ENCODE data around the gene DSCAML1.

The DSCAML1 gene

DNA sequence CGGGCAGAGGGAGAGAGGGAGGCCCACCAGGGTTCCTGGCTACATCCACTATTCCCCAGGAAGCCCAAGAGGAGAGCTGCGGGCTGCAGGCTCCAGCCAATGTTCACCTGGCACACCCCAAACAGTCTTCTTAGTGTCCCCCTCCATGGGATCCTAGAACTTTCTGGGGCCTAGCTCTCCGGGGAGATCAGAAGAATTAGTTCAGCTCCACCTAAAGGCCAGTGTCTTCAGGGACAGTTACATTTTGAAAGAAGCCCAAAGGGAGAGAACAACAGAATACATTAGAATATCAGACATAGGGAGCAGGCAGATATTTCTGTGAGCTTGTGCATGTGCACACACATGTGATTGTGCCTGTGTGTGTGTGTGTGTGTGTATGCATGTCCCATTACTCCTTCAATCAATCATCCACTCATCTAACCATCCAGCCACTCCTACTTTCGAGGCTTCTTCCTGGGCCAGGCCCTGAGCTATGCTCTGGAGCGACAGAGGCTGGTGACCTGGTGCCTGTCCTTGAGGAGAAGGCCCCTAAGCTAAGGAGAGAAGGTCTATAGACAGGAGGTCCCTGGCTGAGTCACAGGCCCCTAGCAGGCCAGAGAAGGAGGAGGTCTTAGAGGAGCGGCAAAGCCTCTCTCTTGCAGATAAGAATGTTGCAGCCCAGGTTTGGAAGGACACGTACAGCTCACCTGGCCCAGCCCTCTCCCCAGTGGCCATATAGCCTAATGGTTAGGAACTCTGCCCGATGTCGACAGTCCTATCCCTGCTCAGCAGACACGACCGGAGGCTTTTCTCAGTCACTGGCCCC, 165.5 kb downstream of the DSCAML1 start:
- no peak for ATAC-seq
- no peaks in the 10 kb centered on the region for H3K27me3 Mint-ChIP-seq
- no peak for DNase-seq

DNA sequence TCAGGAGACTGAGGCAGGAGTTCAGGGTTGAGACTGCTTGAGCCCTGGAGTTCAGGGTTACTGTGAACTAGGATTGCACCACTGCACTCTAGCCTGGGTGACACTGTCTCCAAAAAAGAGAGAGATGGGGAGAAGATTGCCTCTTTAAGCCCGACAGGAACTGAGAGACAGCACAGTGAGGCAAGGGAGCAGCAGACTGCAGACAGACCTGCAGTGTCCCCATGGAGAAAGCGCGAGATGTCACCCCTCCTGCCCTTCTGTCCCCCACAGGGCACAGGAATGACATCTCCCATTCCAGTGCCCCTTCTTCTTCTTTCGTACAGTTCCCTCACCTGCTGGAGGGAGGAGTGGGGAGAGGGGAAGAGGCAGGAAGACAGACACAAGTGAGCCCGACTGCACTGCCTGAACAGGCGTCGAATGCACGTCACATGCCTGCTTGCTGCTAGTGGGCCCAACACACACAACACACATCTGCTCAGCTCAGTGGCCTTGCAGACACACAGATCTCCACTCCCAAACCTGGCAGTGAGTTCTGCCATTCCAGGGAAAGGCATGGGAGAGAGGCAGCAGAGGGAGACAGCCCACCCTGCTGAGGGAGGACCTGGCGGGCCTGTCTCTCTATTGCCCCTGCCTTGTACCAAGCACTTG, 167.0 kb downstream of the DSCAML1 start:
- Mint-ChIP-seq H3K9me3 (no peaks in the 10 kb centered on the region), H3K36me3 (ENCODE audit: low read depth) (no peaks in the 10 kb centered on the region), H3K27ac (no peak overlapping the region)

More for the DNA sequence above, 165.5 kb downstream of the DSCAML1 start:
- Mint-ChIP-seq H3K36me3 (ENCODE audit: low read depth) (no peaks in the 10 kb centered on the region), H3K9me3 (no peaks in the 10 kb centered on the region), H3K27ac (no peak overlapping the region), H3K4me1 (no peaks in the 10 kb centered on the region), H3K4me3 (no peak overlapping the region)

DNA sequence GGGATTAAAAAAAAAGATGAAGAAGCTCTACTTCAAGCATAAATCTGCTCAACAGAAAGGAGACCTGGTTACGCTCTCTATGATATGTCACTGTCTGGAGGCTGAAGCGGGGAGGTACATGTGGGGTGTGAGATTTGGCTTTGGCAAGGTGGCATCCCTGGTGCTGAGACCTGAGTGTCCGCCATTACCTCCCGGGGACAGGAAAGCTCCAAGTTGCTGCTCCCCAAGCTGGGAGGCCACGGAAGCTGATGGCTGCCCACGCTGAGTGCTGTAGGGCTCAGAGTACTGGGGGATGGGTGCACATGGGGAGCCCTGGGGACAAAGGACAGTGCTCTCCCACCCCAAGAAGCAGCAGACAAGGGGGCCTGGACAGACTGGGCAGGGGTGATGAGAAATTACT, 167.9 kb downstream of the DSCAML1 start:
- Mint-ChIP-seq H3K4me1 (no peaks in the 10 kb centered on the region), H3K9me3 (no peaks in the 10 kb centered on the region), H3K36me3 (ENCODE audit: low read depth) (no peaks in the 10 kb centered on the region), H3K4me3 (no peak overlapping the region), H3K27ac (no peak overlapping the region), H3K27me3 (no peaks in the 10 kb centered on the region)
- DNase-seq: no peak
- no peak for ATAC-seq

More for the DNA sequence above, 167.0 kb downstream of the DSCAML1 start:
- Mint-ChIP-seq H3K4me3 (no peak overlapping the region), H3K4me1 (no peaks in the 10 kb centered on the region), H3K27me3 (no peaks in the 10 kb centered on the region)
- no peak for DNase-seq
- no peak for ATAC-seq

DNA sequence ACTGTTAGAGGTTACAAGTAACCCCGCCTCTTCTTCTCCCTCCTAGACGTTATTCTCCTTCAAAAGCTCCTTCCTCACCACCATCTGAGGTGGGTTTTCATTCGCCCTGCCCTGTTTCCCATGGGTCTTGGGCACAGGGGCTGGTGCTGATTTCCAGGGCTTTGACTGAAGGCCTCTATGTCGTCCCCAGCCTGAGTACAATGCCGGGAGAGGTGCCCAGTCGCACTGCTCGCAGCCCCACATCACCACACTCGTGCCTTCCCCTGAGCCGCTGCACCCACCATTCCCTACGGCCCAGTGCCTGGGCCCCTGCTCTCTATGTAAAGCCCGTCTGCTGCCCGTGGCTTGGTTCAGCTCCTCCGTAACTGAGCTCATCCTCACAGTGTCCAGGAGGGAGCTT, 169.8 kb downstream of the DSCAML1 start:
- DNase-seq (no peak), ATAC-seq (no peak)
- no peaks in the 10 kb centered on the region for H3K4me1 Mint-ChIP-seq
- no peaks in the 10 kb centered on the region for H3K27me3 Mint-ChIP-seq
- no peaks in the 10 kb centered on the region for H3K9me3 Mint-ChIP-seq
- no peak overlapping the region for H3K27ac Mint-ChIP-seq
- no peaks in the 10 kb centered on the region for H3K36me3 Mint-ChIP-seq (ENCODE audit: low read depth)
- H3K4me3 Mint-ChIP-seq: no peak overlapping the region

DNA sequence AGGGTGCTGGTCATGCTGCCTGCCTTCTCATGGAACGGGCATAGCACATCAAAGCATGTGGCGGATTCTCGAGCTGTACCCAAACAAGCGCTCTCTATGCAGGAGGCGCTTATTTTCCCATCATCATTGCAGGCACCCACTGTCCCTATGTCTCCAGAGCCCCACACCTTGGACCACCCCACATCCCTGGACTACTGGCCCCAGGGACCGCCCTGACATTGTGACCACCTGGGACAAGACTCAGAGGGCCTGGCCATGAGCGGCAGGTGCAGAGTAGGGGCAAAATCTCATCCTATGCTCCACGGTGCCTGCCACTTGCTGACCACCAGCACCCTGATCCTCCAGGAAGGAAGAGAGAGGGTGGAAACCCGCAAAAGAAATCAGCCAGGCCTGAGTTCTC, 170.4 kb downstream of the DSCAML1 start:
- no peaks in the 10 kb centered on the region for H3K27me3 Mint-ChIP-seq
- H3K9me3 Mint-ChIP-seq: peaks cover 5% of the 10 kb centered on the region
- no peak overlapping the region for H3K4me3 Mint-ChIP-seq
- ATAC-seq: no peak
- H3K4me1 Mint-ChIP-seq: no peaks in the 10 kb centered on the region
- no peak for DNase-seq
- no peaks in the 10 kb centered on the region for H3K36me3 Mint-ChIP-seq (ENCODE audit: low read depth)
- H3K27ac Mint-ChIP-seq: no peak overlapping the region

DNA sequence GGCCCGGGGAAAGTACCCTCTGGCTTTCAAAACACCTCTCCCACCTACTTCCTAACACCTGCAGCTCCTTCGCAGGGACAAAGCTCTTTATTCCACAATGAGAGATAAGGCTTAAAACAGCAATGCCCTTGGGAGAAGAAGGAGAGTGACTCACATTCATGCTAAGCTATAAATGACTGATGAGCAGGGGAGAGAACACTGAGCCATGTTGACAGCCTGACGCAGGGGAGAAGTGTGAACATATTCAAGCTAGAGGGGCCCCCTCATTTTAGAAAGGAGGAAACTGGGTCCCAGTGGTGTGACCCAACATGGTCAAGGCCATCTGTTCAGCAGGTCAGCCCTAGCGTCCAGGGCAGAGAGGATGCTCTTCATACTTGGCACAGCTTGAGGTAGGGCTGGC, 171.8 kb downstream of the DSCAML1 start:
- Mint-ChIP-seq H3K27ac (no peak overlapping the region), H3K9me3 (peaks cover 10% of the 10 kb centered on the region), H3K4me3 (no peak overlapping the region), H3K27me3 (no peaks in the 10 kb centered on the region), H3K4me1 (no peaks in the 10 kb centered on the region), H3K36me3 (ENCODE audit: low read depth) (no peaks in the 10 kb centered on the region)
- ATAC-seq (no peak), DNase-seq (no peak)

DNA sequence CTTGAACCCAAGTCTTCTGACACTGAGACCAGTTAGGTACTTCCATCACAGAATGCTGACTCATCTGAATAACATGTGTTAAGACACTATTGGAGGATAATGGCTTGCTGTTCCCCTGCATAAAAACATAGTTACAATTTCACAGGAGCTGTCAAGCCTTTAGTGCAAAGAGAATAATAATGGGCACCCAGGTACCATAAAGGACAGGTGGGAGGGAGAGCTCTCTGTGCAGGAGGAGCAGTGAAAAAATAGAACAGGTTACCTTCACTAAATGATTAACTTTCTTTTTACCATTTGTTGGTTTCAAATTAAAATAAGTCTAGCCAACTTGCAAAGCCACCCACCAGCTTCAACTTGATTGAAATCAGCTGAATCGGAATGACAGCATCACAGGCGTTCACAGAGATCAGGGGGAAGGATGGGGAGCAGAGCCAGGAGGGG, 173.2 kb downstream of the DSCAML1 start:
- H3K27me3 Mint-ChIP-seq: no peaks in the 10 kb centered on the region

DNA sequence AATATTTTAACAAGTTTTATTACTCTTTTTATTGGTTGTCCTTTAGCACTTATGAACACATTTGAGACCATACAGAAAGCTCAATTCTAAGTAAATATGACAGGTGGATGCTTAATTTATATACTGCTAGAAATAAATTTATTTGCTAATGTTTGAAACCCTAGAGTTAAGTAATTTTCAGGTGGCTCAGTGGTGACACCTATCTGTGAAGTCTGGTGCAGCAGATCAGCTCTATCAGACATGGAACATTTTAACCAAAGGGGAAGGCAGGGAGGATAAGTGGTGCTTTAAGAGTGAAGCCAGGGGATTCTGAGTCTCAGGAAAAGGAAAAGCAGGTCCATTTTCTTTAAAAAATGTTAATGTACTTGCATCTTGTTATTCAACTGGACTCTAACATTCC, 175.8 kb downstream of the DSCAML1 start:
- DNase-seq: peak; percentile 10
- peaks cover 1% of the 10 kb centered on the region for H3K4me1 Mint-ChIP-seq
- H3K4me3 Mint-ChIP-seq: no peak overlapping the region
- ATAC-seq: no peak
- no peaks in the 10 kb centered on the region for H3K36me3 Mint-ChIP-seq (ENCODE audit: low read depth)
- no peak overlapping the region for H3K27ac Mint-ChIP-seq
- peaks cover 10% of the 10 kb centered on the region for H3K9me3 Mint-ChIP-seq
- H3K27me3 Mint-ChIP-seq: no peaks in the 10 kb centered on the region

More for the DNA sequence above, 173.2 kb downstream of the DSCAML1 start:
- H3K27ac Mint-ChIP-seq: no peak overlapping the region
- no peak for ATAC-seq
- peaks cover 10% of the 10 kb centered on the region for H3K9me3 Mint-ChIP-seq
- no peaks in the 10 kb centered on the region for H3K36me3 Mint-ChIP-seq (ENCODE audit: low read depth)
- no peak overlapping the region for H3K4me3 Mint-ChIP-seq
- no peaks in the 10 kb centered on the region for H3K4me1 Mint-ChIP-seq
- no peak for DNase-seq

DNA sequence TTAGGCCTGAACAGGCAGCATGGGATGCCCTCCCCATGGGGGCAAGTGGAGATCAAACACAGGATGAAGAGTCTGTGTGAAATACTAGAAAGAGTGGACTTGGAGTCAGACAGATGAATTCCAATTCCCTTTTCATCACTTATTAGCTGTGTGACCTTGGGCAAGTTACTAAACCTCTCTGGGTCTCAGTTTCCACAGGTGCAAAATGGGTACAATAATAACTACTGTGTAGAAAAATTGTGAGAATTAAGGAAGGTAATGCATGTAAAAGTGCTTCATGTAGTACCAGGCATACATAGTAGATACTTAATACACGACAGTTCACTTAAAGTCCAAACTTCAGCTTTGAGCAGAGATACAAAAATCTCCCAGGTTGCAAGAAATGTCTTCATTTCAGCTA, 176.4 kb downstream of the DSCAML1 start:
- ATAC-seq: no peak

DNA sequence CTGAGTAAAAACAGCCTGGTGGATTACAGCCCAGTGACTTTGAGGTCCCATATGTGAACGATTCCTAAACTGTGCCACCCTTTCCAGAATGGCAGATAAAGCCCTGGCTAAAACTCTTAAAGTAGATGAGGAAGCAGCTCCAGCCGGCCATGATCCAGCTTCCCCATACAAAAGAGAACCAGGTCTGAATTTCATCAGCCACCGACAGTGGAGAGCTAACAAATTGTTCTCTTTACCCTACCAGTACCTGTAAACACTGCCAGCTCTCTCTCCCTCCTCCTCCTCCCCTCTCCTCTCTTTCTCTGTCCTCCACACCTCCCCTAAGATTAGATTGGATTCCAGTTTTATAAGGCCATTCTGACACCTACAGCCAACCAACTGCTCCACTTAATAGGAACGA, 176.9 kb downstream of the DSCAML1 start:
- Mint-ChIP-seq H3K27me3 (no peaks in the 10 kb centered on the region), H3K27ac (no peak overlapping the region), H3K4me3 (no peak overlapping the region), H3K4me1 (peaks cover 1% of the 10 kb centered on the region), H3K9me3 (peaks cover 10% of the 10 kb centered on the region), H3K36me3 (ENCODE audit: low read depth) (no peaks in the 10 kb centered on the region)
- DNase-seq (no peak), ATAC-seq (no peak)

More for the DNA sequence above, 176.4 kb downstream of the DSCAML1 start:
- no peaks in the 10 kb centered on the region for H3K36me3 Mint-ChIP-seq (ENCODE audit: low read depth)
- H3K27ac Mint-ChIP-seq: no peak overlapping the region
- no peaks in the 10 kb centered on the region for H3K27me3 Mint-ChIP-seq
- H3K4me3 Mint-ChIP-seq: no peak overlapping the region
- DNase-seq: no peak
- peaks cover 10% of the 10 kb centered on the region for H3K9me3 Mint-ChIP-seq
- H3K4me1 Mint-ChIP-seq: peaks cover 1% of the 10 kb centered on the region

DNA sequence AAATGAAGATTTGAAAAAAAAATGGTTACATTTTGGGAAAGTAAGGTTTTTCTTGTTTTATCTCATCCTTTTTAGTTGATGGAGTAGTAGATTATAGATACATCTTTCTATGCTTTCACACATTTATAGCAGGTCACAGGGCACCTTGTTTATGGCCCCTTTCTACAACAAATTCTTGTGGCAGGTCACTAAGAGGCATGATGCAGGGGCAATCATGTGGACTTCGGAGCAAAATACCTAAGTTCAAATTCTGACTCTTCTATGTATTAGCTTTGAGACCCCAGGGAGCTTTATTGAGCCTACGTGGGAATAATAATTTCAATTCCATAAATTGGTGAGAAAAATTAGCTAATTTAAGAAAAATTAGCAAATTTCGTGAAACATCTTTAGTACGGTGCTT, 177.4 kb downstream of the DSCAML1 start:
- Mint-ChIP-seq H3K27me3 (no peaks in the 10 kb centered on the region), H3K4me3 (no peak overlapping the region), H3K4me1 (peaks cover 1% of the 10 kb centered on the region), H3K9me3 (peaks cover 10% of the 10 kb centered on the region), H3K36me3 (ENCODE audit: low read depth) (no peaks in the 10 kb centered on the region), H3K27ac (no peak overlapping the region)
- no peak for DNase-seq
- no peak for ATAC-seq

DNA sequence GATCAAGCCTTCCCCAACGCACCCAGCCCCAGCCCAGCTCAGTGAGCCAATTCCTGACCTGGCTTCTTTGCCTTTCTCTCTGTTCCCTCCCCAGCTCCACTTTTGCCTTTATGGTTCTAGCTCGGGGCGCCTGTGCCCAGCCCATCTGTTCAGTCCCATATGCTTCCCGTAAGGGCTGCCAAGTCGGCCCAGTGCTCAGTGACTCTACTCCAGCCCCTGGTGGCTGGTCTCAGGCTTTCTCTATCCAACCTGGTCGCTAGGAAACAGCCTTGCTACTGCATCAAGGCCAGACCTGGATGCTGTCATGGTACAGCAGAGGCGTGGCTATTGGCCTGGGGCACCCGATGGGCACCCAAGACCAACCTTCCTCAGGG, 178.0 kb downstream of the DSCAML1 start:
- no peak for ATAC-seq
- Mint-ChIP-seq H3K36me3 (ENCODE audit: low read depth) (no peaks in the 10 kb centered on the region), H3K27me3 (no peaks in the 10 kb centered on the region), H3K27ac (no peak overlapping the region), H3K9me3 (peaks cover 10% of the 10 kb centered on the region), H3K4me1 (peaks cover 1% of the 10 kb centered on the region), H3K4me3 (no peak overlapping the region)
- DNase-seq: no peak

DNA sequence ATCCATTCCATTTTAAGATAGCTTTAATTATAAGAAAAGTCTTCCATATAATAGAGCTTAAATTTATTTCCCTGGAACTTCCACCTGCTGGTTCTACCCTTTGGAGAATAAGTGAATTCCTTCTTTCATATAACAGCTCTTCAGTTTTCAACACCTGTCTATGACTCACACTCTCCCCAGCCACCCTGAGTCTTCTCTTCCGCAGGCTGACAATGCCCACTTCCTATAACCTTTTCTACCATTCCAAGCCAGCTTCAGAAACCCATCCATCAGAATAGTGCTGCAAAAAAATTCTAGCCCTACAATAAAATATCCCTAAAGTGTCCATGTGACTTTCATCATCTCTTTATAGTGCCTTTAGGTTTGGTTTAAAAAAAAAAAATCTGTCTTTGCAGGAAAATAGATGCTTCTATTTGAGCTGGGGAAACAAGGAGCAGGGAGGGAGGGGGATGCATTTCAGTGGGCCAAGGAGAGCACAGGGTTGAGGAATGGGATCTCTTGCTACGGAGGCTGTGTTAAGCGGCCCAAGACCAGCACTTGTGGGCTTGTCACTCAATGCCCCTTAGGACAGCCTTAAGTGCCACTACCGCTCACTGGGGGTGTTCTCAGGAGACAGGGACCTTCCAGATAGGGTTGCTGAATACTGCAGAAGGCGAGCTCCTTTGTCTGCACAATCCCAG, 178.6 kb downstream of the DSCAML1 start:
- no peaks in the 10 kb centered on the region for H3K27me3 Mint-ChIP-seq
- no peaks in the 10 kb centered on the region for H3K36me3 Mint-ChIP-seq (ENCODE audit: low read depth)
- H3K4me1 Mint-ChIP-seq: peaks cover 1% of the 10 kb centered on the region
- H3K4me3 Mint-ChIP-seq: no peak overlapping the region
- peaks cover 10% of the 10 kb centered on the region for H3K9me3 Mint-ChIP-seq
- no peak for DNase-seq
- H3K27ac Mint-ChIP-seq: no peak overlapping the region
- no peak for ATAC-seq

DNA sequence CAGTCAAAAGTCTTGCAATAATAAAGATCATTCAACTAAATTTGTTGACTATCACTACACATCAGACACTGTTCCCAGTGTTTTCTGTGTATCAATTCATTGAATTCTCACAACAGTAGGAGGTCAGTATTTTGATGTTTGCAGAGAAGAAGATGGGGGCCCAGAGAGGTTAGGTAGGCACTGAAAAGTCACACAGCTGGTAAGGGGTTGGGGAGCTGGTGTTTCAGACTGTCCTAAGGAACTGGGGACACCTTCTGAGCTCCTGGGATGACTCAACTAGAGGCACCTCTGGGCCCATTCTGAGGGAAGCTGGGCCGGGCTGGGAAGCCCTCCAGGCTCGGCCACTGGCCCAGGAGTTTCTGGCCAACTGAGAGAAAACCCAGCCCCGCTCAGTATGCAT, 180.0 kb downstream of the DSCAML1 start:
- no peaks in the 10 kb centered on the region for H3K36me3 Mint-ChIP-seq (ENCODE audit: low read depth)
- H3K27ac Mint-ChIP-seq: no peak overlapping the region
- DNase-seq: no peak
- no peak for ATAC-seq
- no peaks in the 10 kb centered on the region for H3K27me3 Mint-ChIP-seq
- H3K4me1 Mint-ChIP-seq: peaks cover 1% of the 10 kb centered on the region
- H3K9me3 Mint-ChIP-seq: peaks cover 9% of the 10 kb centered on the region
- H3K4me3 Mint-ChIP-seq: no peak overlapping the region

DNA sequence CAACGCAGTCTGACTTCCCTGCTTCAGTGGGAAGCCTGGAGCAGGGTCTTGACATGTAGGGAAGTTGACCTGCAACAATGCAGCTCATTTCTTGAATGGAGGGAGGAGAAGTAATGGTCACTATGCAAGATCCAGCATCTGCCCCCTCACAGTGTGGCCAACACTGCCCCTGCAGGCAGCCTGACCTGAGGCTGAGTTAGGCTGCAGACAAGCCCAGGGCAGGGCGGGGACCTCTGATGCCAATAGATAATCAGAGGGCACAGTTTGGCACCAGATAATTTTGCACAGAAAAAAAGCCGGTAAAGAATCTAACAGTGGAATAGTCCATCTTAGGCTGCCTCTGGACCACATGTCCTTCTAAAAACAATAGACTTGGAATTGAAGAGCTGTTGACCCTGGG, 182.3 kb downstream of the DSCAML1 start:
- Mint-ChIP-seq H3K27ac (no peak overlapping the region), H3K27me3 (no peaks in the 10 kb centered on the region)
- no peak for DNase-seq

More for the DNA sequence above, 182.3 kb downstream of the DSCAML1 start:
- no peak for ATAC-seq
- no peaks in the 10 kb centered on the region for H3K36me3 Mint-ChIP-seq (ENCODE audit: low read depth)
- H3K9me3 Mint-ChIP-seq: no peaks in the 10 kb centered on the region
- H3K4me3 Mint-ChIP-seq: no peak overlapping the region
- H3K4me1 Mint-ChIP-seq: peaks cover 10% of the 10 kb centered on the region
